Epithelial cell of esophagus (primary cell): Measurements from ENCODE around the gene TTLL1.
A peak's percentile ranks its signal among the peaks of the same experiment; 100 is the strongest.

Experiments
- DNase-seq: peaks from one replicate; pipeline ENCODE4 v3.0.0; 2010; ENCODE audit warnings: low read depth
- H3K4me3 ChIP-seq: 2 replicates; pipeline ENCODE4 v1.5.1; 2011; ENCODE audit warnings: mild to moderate bottlenecking, low read length, control low read depth
- TF ChIP-seq, protein P1 (sequence below): IDR thresholded peaks from 2 replicates; pipeline ENCODE4 v1.5.1; 2011; ENCODE audit warnings: low read depth, mild to moderate bottlenecking, low read length, control low read depth, inconsistent platforms; ENCODE audit not compliant: insufficient read depth; ENCODE audit errors: missing control alignments

TTLL1 gene

DNA sequence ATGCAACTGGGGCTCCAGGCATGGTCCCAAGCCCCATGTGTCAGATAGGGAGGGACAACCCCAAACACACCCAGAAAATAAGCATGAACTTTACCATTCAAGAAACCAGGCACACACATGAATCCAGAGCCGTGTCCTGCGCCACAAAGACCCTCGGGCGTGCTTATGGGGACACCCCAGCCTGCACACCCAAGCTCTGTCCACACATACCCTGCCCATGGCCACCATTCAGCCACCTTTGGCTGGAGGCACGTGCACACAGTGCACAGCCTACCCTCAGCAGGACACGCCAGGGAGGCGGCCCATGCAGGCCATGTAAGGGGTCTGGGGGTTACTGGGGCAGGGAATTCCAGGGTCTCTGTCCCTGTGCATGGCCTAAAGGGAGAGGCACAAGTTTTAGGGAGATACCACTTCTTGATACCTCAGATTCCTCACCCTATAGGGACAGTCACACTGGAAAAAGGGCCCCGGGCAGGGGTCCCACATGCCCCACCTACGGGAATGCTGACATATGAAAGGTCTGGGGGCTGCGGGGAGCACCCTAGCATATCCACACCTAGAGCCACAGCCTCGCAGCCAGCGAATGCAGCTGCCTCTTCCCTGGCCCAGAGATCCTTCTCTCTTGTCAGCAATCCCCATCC, 94.8 kb downstream of the TTLL1 start:
- peak overlapping the region; percentile 10 for H3K4me3 ChIP-seq
- TF ChIP-seq, protein P1, sequence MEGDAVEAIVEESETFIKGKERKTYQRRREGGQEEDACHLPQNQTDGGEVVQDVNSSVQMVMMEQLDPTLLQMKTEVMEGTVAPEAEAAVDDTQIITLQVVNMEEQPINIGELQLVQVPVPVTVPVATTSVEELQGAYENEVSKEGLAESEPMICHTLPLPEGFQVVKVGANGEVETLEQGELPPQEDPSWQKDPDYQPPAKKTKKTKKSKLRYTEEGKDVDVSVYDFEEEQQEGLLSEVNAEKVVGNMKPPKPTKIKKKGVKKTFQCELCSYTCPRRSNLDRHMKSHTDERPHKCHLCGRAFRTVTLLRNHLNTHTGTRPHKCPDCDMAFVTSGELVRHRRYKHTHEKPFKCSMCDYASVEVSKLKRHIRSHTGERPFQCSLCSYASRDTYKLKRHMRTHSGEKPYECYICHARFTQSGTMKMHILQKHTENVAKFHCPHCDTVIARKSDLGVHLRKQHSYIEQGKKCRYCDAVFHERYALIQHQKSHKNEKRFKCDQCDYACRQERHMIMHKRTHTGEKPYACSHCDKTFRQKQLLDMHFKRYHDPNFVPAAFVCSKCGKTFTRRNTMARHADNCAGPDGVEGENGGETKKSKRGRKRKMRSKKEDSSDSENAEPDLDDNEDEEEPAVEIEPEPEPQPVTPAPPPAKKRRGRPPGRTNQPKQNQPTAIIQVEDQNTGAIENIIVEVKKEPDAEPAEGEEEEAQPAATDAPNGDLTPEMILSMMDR: no peak
- DNase-seq: no peak

DNA sequence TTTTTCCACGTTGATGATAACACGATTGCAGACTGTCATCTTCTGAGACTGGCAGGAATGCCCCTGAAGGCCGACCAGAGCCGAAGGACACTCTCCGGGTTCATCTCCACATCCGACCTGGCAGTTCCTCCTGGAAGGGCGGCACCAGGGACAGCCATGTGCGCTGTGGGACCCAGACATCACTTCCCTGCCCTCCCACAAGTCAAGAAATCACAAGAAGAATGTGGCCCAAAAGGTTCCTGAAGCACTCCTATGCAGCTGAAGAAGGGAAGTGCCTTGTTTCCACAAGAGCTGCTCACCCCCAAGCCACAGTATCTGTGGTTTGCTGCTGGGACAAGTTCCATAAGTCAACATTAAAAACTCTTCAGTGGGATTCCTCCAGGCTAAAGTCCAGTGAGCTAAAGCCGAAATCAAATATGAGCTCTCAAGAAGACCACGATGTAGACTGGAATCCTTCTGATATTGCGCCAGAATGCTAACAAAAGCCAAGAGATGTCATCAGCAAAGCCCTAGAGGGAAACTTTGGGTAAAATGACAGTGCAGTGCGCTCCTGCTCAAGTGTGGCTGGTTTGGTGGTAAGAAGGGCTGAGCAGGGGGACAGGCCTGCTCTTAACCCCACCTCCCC, 95.4 kb downstream of the TTLL1 start:
- peak; percentile 52 for DNase-seq
- H3K4me3 ChIP-seq: no peak overlapping the region
- TF ChIP-seq, protein P1: no peak

DNA sequence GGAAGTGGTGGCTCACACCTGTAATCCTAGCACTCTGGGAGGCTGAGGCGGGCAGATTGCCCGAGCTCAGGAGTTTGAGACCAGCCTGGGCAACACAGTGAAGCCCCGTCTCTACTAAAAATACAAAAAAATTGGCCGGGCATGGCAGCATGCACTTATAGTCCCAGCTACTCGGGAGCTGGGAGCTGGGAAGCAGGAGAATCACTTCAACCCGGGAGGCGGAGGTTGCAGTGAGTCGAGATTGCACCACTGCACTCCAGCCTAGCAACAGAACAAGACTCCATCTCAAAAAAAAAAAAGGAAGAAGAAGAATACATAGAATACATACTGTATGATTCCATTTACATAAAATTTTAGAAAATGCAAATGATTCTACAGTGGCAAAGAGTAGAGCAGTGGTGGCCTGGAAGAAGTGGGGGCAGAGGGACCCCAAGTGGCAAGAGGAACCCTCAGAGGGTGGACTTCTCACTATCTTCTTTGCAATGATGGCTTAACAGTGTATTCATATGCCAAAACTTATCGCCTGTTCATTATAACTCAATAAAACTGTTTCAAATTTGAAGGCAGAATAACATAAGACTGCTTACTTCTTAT, 96.2 kb downstream of the TTLL1 start:
- no peak overlapping the region for H3K4me3 ChIP-seq
- TF ChIP-seq, protein P1: no peak
- no peak for DNase-seq

DNA sequence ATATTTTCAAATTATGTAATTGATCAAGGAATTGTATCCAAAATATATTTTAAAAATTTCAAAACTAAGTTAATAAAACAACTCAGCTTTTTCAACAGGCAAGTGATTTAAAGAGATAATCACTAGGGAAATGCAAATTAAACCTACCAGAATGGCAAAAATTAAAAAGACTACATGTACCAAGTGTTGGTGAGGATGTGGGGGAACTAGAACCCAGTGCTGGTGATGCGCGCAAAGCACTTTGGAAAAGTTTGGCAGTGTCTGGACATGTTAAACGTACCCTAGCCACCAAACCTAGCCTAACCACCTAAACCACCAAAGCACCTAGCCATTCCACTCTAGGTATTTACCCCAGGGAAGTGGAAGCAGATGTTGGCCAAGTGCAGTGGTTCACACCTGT, 97.1 kb downstream of the TTLL1 start:
- DNase-seq: no peak
- TF ChIP-seq, protein P1: no peak
- H3K4me3 ChIP-seq: no peak overlapping the region

DNA sequence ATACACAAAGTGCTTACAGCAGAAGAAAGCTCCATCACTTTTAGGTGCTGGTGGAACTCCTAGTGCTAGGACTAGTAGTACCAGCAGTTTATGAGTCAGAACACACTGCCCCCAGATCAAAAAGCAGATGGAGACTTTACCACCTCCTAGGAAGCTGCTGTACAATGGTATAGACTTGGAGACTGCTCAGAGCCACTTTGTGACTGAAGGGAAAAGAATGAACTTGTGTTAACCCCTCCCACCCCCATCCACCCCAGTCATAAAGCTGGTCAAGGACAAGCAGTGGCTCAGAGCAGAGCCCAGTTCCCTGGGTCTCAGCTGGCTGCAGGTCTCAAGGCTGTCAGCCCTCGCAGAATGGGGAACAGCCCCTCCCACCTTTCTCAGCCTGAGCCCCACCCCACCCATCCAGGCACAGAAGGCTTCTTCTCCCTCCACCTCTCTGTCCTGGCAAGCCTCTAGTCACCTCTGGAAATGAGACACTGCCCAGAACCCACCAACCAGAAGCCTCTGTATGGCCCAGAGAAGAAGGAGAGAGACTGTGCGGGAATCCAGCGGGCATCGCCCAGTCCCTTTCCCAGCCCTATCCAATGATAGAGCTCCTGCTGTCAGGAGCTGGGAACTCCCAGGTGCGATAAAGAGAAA, 98.1 kb downstream of the TTLL1 start:
- TF ChIP-seq, protein P1: no peak
- H3K4me3 ChIP-seq: no peak overlapping the region
- DNase-seq: peak; percentile 45

DNA sequence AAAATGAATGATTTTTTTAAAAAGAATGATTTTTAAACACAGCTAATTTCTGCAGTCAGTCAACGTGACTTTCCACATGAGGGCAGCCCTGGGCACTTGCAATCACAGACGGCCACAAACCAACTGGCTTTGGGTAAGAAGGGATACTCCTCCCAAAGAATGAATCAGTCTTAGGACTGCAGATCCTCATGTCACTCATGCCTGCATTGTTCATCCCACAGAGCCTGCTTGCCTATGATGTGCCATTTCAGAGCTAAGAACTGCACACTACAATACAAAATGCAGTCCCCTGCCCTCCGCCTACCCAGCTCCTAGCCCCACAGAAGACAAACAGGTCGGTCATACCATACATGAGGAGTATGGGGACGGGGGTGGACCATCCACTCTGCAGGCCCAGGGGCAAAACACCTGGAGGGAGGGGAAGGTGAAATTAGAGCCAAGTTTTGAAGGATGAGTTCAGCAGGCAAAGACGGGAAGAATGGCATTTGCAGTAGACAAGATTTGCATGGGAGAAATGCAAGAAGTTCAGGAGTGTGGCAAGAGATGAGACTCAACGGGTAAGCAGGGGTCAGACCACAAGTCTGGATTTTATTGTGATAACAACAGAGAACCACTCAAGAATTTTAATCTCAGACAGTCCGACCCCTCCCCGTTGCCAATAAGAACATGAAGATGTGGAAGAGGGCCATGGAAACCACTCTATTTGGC, 98.9 kb downstream of the TTLL1 start:
- H3K4me3 ChIP-seq: no peak overlapping the region
- peak; percentile 96 for DNase-seq
- TF ChIP-seq, protein P1: peak; percentile 70
